ENCODE measurements around the gene ADAMTS2. TPM values are rescaled to one million over a fixed set of nuclear protein-coding genes. Genes with fewer than 3 reads are reported as not detected.
"Not testable (repeated sequence)": the region's sequence is repeated elsewhere in the genome, so short reads cannot be mapped to it uniquely, and the experiment has no call there.

Gene ADAMTS2
- polyA plus RNA-seq, 3 donors from 2014 or later = 0.03 TPM; not detected in 2

DNA sequence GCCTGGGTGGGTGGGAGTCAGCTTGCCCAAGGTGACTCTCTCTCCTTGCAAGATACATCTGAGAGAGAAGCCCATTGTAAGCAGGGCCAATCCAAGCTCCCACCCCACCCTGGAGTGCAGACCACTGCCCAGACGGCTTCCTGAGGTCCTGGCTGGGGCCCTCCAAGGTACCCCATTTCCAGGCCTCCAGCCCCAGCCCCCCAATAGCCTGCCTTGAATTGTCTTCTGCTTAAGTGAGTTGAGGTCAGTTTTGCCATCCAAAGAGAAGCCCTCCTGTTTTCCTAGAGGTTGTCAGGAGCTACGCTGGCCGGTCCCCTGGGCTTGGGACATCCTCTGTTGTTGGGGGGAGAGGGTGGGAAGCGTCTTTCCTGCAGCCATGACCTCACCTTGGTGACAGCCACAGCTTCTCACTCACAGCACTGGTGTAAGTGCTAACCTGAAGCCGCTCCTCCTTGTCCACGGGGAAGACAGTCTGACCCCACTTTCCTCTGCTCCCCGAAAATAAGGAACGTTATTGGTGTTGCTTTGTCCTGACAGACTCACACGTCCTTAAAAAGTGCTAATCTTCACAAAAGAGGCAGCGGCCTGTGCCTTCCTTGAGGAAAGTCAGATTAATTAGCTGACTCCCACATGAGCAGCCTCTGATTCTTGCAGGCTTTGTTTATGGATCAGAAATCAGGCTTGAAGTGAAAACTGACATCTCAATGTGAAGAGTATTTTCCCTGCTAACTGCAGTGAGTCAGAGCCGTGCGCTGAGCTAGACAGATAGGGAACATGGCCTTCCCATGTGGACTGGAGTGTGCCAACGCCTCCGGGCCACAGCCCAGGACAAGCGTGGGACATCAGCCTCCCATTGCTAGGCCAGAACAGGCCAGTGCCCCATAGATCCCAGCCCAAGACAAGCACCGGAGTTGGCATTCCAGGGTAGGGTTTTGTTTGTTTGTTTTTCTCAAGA, 52.3 kb downstream of the ADAMTS2 start:
- Mint-ChIP-seq H3K27ac (no peak overlapping the region), H3K27me3 (ENCODE audit: low read depth in 3 of 3) (peaks cover 2 to 4% (median 3%) of the 10 kb centered on the region in 3 donors), H3K4me1 (no peaks in the 10 kb centered on the region), H3K36me3 (no peaks in the 10 kb centered on the region), H3K4me3 (no peak overlapping the region), H3K9me3 (no peaks in the 10 kb centered on the region)
- DNase-seq = no peak

DNA sequence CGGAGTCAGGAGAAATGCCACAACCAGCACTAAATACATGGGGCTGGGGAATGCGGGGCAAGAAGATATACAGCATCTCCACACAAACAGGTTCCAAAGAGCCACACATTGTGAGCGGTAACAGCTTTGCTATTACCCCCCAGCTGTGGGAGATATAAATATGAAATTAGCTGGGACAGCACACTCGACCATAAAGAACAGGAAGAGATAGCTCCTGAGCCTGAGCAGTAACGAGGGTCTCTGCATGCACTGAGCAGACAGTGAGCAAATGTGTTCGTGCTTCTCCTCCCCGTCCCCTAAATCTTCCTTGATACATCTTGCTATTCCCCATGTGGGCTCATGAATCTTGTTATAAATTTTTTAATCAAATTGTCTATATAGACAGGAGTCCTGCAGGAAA, 53.1 kb downstream of the ADAMTS2 start:
- H3K27ac Mint-ChIP-seq = no peak overlapping the region
- no peaks in the 10 kb centered on the region for H3K9me3 Mint-ChIP-seq
- peaks cover 2 to 3% (median 2%) of the 10 kb centered on the region in 3 donors for H3K27me3 Mint-ChIP-seq (ENCODE audit: low read depth in 3 of 3)
- no peak for DNase-seq
- H3K4me3 Mint-ChIP-seq = no peak overlapping the region
- H3K36me3 Mint-ChIP-seq = no peaks in the 10 kb centered on the region
- no peaks in the 10 kb centered on the region for H3K4me1 Mint-ChIP-seq

DNA sequence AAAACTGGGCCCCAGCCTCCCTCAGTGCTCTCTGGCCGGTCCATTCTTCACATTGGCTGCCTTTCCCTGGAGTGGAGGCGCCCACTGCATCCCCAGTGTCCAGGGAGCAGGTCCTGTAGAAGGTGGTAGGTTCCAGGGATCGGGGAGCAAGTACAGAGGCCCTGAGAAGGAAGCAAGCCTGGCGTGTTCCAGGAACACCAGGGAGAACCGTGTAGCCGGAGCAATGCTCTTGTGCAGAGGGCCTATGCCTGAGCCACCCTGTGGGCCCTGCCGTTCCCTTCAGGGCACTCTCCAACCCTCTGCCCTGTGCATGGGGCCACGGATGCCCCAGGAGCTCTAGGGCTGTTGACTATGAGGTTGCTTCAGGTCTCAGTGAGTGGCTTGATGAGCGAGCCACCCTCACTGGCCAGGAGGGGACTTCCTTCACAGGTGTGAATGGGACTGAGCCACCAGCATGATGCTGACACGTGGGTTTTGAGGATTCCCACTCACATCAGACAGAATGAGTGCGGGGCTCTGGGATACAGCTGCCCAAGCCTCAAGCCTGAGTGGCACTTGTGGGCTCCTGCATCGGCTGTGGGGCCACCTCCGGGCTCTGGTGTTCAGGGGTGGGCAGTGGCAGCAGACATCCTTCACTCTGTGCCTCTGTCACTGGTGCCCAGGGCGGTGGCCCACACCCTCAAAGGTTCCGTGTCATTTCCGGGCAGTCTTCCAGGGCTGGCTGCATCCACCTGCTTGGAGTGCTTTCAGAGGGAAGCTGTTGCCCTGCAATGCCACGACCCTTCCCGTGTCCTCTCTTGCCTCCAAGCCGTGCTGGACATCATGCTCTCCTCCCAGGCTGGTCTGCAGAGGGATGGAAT, 54.4 kb downstream of the ADAMTS2 start:
- Mint-ChIP-seq H3K4me3 (no peak overlapping the region), H3K36me3 (no peaks in the 10 kb centered on the region), H3K27ac (no peak overlapping the region), H3K27me3 (ENCODE audit: low read depth in 3 of 3) (peaks cover 0 to 2% (median 2%) of the 10 kb centered on the region in 3 donors), H3K4me1 (no peaks in the 10 kb centered on the region), H3K9me3 (no peaks in the 10 kb centered on the region)
- no peak for DNase-seq

DNA sequence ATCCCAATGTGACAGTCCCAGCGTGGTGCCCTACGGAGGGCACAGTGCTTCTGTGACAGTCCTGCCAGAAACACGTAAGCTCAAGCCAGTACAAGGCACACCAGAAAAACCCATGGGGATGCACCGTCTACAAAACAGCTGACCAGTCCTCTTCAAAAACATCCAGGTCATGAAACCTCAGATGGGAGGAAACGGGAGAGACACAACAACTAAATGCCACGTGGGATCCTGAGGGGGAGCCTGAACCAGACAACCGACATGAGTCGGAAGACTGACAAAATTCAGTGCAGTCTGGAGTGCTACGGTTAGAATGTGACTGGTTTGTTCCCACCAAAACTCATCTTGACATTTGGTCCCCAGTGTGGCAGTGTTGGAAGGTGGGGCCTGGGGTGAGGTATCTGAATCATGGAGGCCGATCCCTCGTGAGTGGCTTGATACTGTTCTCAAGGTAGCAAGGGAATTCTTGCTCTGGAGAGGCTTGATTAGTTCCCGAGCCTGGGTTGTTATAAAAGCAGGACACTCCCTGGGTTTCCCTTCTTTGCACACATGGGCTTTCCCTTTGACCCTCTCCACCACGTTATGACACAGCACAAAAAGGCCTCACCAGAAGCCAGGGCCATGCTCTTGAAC, 55.4 kb downstream of the ADAMTS2 start:
- no peak overlapping the region for H3K27ac Mint-ChIP-seq
- no peak for DNase-seq
- H3K27me3 Mint-ChIP-seq (ENCODE audit: low read depth in 3 of 3) = peaks cover 0 to 2% (median 2%) of the 10 kb centered on the region in 3 donors
- no peak overlapping the region for H3K4me3 Mint-ChIP-seq
- H3K36me3 Mint-ChIP-seq = no peaks in the 10 kb centered on the region
- no peaks in the 10 kb centered on the region for H3K9me3 Mint-ChIP-seq
- no peaks in the 10 kb centered on the region for H3K4me1 Mint-ChIP-seq

DNA sequence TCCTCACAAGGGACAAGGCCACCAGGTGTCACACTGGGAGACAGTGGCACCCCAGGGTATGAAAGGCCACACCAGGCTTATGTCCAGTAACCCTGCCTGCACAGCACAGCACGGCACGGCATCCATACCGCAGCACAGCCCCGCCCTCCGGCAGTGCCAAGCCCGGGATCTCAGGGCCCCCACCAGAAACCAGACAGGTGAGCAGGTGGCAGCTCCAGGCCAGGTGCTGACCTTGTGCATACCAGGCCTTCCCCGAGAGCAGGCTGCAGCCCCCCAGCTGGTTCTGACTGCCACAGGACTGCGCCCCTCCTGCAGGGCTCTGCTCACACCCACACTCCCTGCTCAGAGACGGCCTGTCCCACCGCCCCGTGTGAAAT, 56.5 kb downstream of the ADAMTS2 start:
- Mint-ChIP-seq H3K27me3 (ENCODE audit: low read depth in 3 of 3) (peaks cover 0 to 2% (median 2%) of the 10 kb centered on the region in 3 donors), H3K4me1 (no peaks in the 10 kb centered on the region), H3K9me3 (no peaks in the 10 kb centered on the region), H3K36me3 (no peaks in the 10 kb centered on the region), H3K4me3 (no peak overlapping the region), H3K27ac (no peak overlapping the region)
- no peak for DNase-seq

DNA sequence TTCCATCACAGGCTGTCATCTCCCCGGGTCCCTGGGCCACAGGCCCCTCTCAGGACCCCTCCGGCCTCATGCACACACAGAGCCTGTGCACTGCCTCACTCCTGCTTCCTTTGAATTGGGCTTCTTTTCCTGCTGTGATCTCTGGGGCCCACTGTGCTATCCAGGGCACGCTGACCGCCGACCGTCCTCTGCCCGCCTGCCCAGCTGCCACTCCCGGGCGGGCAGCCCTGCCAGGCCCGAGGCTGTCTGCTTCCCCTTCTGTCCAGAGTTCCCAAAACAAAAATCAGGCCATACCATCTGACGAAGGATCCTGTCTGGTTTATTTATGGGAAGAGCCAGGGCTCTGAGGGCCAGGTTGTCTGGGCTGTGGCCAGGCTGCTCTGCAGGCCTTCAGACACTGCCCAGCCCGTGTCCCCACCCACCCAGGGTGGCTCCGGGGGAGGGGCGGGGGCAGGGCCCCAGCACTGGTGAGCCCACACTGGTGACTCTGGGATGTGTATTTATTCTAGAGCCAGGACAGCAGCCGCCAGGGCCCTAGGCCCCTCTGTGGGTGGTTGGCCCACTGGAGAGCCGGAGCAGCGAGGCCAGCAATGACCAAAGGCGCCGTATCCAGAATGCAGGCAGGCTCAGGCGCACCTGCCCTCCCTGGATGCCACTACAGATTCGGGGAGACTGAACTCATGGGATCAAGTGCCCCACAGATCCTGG, 57.0 kb downstream of the ADAMTS2 start:
- H3K9me3 Mint-ChIP-seq = no peaks in the 10 kb centered on the region
- no peaks in the 10 kb centered on the region for H3K4me1 Mint-ChIP-seq
- H3K36me3 Mint-ChIP-seq = no peaks in the 10 kb centered on the region
- no peak overlapping the region for H3K27ac Mint-ChIP-seq
- DNase-seq = no peak
- H3K4me3 Mint-ChIP-seq = no peak overlapping the region
- H3K27me3 Mint-ChIP-seq (ENCODE audit: low read depth in 3 of 3) = peaks cover 0 to 2% (median 2%) of the 10 kb centered on the region in 3 donors

DNA sequence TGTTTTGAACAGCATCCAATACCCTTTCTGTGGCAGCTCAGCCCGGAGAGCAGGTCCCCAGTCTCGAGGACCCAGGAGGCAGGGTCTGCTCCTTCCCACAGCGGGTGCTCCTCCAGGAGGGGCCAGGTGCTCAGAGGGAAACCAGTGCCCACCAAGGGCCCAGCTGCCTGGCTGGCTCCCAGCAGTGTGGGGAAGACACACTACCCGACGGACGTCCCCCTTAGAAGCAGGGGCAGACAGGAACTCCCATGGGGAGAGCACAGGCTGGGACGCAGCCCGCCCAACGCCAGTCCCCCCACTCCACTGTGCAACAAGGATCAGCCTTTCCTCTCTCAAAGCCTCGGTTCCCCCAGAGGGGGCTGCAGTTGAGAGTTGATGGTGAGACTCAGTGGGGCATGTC, 57.6 kb downstream of the ADAMTS2 start:
- peaks cover 0 to 2% (median 0%) of the 10 kb centered on the region in 3 donors for H3K27me3 Mint-ChIP-seq (ENCODE audit: low read depth in 3 of 3)
- no peak overlapping the region for H3K4me3 Mint-ChIP-seq
- no peaks in the 10 kb centered on the region for H3K9me3 Mint-ChIP-seq
- H3K4me1 Mint-ChIP-seq = no peaks in the 10 kb centered on the region
- H3K36me3 Mint-ChIP-seq = no peaks in the 10 kb centered on the region
- no peak overlapping the region for H3K27ac Mint-ChIP-seq
- no peak for DNase-seq

DNA sequence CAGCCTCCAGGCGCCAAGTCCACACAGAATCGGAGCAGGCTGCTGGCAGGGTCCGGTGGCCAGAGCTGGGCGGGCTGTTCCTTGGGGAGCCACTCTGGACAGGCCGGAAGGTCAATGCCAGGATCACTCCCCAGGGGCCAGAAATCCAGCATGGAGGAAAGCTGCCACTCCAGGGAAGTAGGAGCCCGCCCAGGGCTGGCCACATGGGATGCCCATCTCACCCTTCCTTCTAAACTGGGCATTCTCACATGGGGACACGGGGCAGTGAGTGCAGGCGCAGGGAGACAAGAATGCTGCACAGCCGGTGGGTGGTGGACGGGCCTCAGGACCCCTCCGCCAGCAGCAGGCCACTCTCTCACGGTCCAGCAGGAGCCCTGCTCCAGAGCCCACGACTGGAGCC, 58.2 kb downstream of the ADAMTS2 start:
- Mint-ChIP-seq H3K27ac (no peak overlapping the region), H3K27me3 (ENCODE audit: low read depth in 3 of 3) (peaks cover 0 to 2% (median 0%) of the 10 kb centered on the region in 3 donors), H3K9me3 (no peaks in the 10 kb centered on the region), H3K4me3 (no peak overlapping the region), H3K36me3 (no peaks in the 10 kb centered on the region), H3K4me1 (no peaks in the 10 kb centered on the region)
- no peak for DNase-seq

DNA sequence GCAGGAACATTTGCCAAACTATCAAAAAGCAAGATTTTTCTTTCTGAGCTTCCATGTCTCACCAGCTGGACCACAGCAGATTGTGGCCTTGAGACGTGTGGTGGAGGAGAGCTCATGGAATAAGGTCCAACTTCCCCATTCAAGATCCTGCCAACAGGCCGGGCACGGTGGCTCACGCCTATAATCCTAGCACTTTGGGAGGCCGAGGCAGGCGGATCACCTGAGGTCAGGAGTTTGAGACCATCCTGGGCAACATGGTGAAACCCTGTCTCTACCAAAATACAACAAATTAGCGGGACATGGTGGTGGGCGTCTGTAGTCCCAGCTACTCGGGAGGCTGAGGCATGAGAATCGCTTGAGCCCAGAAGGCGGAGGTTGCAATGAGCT, 59.5 kb downstream of the ADAMTS2 start:
- H3K36me3 Mint-ChIP-seq; DNase-seq; H3K4me1 Mint-ChIP-seq; H3K9me3 Mint-ChIP-seq; H3K27ac Mint-ChIP-seq; H3K27me3 Mint-ChIP-seq (ENCODE audit: low read depth in 3 of 3); H3K4me3 Mint-ChIP-seq: not testable (repeated sequence)

DNA sequence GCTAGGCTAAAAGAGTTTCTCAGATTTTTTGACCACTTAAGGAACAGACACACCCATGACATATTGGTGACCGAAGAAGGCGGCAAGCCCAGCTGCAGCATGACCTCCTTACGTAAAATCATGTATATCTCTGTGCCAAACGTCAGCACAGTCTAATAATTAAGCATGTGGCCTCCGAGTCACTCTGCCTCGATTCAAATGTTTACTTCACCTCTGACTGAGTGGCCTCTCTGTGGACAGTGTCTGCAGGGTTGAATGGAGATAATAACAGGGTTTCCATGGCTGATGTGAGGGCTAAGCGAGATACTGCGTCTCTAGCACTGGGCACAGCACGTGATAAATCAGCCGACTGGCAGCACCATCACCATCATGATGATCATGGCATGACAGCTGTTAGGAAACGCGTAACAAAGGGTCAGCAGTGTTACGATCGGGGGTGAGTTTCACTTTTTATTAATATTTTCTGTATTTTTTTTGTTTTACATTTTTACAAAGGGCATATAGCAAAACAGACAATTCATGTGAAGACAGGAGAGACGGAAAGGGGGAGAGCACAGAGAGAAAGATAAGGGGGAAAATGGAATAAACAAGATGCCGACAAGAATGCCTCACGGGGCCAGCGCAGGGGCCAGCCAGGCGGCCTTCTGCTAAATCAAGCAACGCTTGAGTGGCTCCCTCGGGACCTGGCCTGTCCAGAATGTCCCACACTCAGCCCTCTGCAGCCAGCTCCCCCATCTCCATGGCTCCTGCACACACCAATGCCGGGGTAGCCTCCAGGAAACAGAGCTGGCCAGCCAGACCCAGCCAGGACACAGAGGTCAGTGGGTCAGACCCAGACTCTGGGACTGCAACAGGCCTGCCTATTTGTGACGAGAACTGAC, 60.3 kb downstream of the ADAMTS2 start:
- DNase-seq = no peak
- no peaks in the 10 kb centered on the region for H3K36me3 Mint-ChIP-seq
- H3K27ac Mint-ChIP-seq = no peak overlapping the region
- H3K27me3 Mint-ChIP-seq (ENCODE audit: low read depth in 3 of 3) = no peaks in the 10 kb centered on the region
- no peaks in the 10 kb centered on the region for H3K4me1 Mint-ChIP-seq
- no peaks in the 10 kb centered on the region for H3K9me3 Mint-ChIP-seq
- no peak overlapping the region for H3K4me3 Mint-ChIP-seq

DNA sequence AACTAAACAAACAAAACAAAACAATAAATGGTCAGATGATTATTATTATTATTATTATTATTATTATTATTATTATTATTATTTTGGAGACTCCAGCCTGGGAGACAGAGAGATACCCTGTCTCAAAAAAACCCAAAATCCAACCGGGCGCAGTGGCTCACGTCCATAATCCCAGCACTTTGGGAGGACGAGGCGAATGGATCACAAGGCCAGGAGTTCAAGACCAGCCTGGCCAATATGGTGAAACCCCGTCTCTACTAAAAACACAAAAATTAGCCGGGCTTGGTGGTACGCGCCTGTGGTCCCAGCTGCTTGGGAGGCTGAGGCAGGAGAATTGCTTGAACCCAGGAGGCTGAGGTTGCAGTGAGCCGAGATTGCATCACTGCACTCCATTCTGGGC, 61.4 kb downstream of the ADAMTS2 start:
- H3K9me3 Mint-ChIP-seq; H3K4me1 Mint-ChIP-seq; H3K27ac Mint-ChIP-seq; H3K36me3 Mint-ChIP-seq; H3K4me3 Mint-ChIP-seq; DNase-seq; H3K27me3 Mint-ChIP-seq (ENCODE audit: low read depth in 3 of 3): not testable (repeated sequence)

DNA sequence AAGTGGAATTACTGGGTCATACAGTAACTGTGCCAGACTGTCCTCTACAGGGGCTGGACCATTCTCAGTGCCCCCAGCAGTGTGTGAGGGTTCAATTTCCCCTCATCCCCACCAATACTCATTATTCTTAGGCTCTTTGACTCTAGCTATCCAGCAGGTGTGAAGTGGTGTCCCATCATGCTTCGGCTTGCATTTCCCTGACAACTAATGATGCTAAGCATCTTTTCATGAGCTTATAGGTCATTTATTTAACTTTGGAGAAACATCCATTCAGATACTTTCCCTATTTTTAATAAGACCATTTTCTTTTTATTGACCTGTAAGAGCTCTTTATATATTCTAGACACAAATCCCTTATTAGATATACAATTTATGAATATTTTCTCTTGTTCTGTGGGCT, 63.6 kb downstream of the ADAMTS2 start:
- H3K4me3 Mint-ChIP-seq = no peak overlapping the region
- H3K27ac Mint-ChIP-seq = no peak overlapping the region
- no peaks in the 10 kb centered on the region for H3K36me3 Mint-ChIP-seq
- H3K9me3 Mint-ChIP-seq = no peaks in the 10 kb centered on the region
- no peaks in the 10 kb centered on the region for H3K4me1 Mint-ChIP-seq
- H3K27me3 Mint-ChIP-seq (ENCODE audit: low read depth in 3 of 3) = no peaks in the 10 kb centered on the region
- DNase-seq = no peak

DNA sequence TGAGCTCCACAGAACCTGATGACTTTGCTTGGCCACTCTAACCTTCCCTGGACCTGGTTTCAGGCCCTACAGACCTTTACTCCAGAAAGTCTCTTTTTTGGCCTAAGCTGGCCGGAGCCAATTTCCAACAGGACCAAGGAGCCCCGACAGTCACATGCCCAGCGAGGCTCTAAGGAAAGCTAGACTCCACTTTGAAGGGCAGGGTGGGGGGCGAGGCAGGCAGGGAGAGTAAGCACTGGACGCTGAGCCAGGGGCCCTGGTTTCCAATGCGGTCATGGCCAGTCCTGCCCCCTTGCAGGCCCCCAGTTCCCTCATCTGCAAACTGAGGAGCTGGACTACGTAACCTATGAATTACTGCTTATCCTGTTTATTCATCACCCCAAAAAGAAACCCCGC, 65.2 kb downstream of the ADAMTS2 start:
- H3K4me1 Mint-ChIP-seq = no peaks in the 10 kb centered on the region
- H3K27me3 Mint-ChIP-seq (ENCODE audit: low read depth in 3 of 3) = peaks cover 0 to 1% (median 0%) of the 10 kb centered on the region in 3 donors
- no peak overlapping the region for H3K4me3 Mint-ChIP-seq
- no peaks in the 10 kb centered on the region for H3K9me3 Mint-ChIP-seq
- no peaks in the 10 kb centered on the region for H3K36me3 Mint-ChIP-seq
- DNase-seq = no peak
- no peak overlapping the region for H3K27ac Mint-ChIP-seq
